ENCODE measurements around the gene GNAI2. TPM values are rescaled to one million over a fixed set of nuclear protein-coding genes. Genes with fewer than 3 reads are reported as not detected.
"Not testable (repeated sequence)": the region's sequence is repeated elsewhere in the genome, so short reads cannot be mapped to it uniquely, and the experiment has no call there.

GNAI2 gene
- total and polyA plus RNA-seq, 7 experiments from 2014 or later, result 225 to 527 (median 397) TPM

DNA sequence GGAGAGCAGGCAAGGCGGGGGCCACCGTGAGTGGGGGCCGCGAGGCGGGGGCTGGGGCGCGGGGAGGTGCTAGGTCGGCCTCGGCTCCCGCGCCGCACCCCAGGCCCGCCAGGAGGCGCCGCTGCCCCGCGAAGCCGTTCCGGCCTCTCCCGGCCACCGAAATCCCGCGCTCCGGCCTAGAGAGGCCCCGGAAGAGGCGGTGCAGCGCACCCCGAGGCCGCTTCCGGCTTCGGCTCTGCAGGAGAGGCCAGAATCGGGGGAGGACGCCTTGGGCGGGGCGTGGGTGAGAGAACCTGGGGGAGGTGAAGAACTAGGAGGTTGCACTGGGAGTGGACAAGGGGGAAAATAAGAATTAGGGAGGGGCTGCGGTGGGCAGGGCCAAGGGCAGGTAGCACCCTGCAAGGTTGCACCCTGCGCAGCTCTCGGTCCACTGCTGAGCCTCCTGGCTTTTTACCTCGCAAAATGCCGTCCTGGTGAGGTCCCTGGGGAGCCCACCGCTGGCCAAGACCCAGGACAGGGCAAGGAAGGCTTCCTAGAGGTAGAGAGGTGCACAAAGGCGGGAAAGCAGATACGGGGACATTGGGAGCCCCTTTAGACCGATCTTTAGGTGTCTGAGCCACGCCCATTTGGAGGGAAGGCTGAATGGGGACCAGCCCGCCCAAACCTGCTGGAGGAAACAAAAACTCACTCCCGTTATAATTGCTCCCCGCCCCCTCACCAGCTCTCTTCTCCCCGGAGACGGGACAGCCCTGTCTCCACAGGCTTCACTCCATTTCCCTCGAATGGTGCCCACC, 8.4 kb upstream of the GNAI2 start:
- peak; percentile 86 to 96 (median 91) for DNase-seq
- intact Hi-C loops (cut with micrococcal nuclease), result loop anchor here (1.0 to 5.0 kb wide), 10 partner anchors 8 to 555 kb away; partner anchors contain the start of genes IFRD2 (in 2 of the 2), INKA1 (in 2 of the 2), APEH (in 1 of the 2) and HYAL3 (in 1 of the 2)
- Histone ChIP-seq H3K4me1 (ENCODE audit: control insufficient read depth in 2 of 2, insufficient read depth in 2 of 2, low read length in 2 of 2) (peaks cover 9 to 12% of the 10 kb centered on the region in 2 donors), H3K36me3 (ENCODE audit: control insufficient read depth in 2 of 3, insufficient read depth in 3 of 3, low read length in 3 of 3) (no peaks in the 10 kb centered on the region), H3K27me3 (ENCODE audit: control insufficient read depth in 2 of 2, insufficient read depth in 2 of 2, low read length in 2 of 2) (no peaks in the 10 kb centered on the region), H3K27ac (ENCODE audit: low read depth, low read length) (peak overlapping the region; percentile 77), H3K9me3 (ENCODE audit: control insufficient read depth in 2 of 3, low read length in 3 of 3) (no peaks in the 10 kb centered on the region), H3K4me3 (ENCODE audit: low read length) (peak overlapping the region; percentile 88)
- CTCF ChIA-PET, result interaction anchor here (0.5 to 15.3 kb wide), 9 partner anchors 10 to 110 kb away, joined by 3 to 211 read pairs (median 10); partner anchors contain the start of genes GNAI2 and GNAT1
- peaks cover 0 to 2% (median 0%) of the 10 kb centered on the region in 11 donors for H3K9me3 Mint-ChIP-seq
- H3K4me3 Mint-ChIP-seq, result peak overlapping the region; percentile 89 to 98 (median 96)
- ATAC-seq, result peak; percentile 91
- no peaks in the 10 kb centered on the region for H3K36me3 Mint-ChIP-seq
- H3K27me3 Mint-ChIP-seq, result peaks cover 0 to 17% (median 0%) of the 10 kb centered on the region in 5 donors
- H3K27ac Mint-ChIP-seq, result peak overlapping the region; percentile 86 to 97 (median 93)
- POLR2A ChIA-PET, result interaction anchor here (0.6 to 14.8 kb wide), 5 partner anchors 15 to 340 kb away, joined by 3 to 253 read pairs (median 3); partner anchors contain the start of genes GNAI2, HYAL3, IFRD2 and NAA80
- H3K4me1 Mint-ChIP-seq, result peaks cover 16 to 36% (median 34%) of the 10 kb centered on the region in 7 donors

DNA sequence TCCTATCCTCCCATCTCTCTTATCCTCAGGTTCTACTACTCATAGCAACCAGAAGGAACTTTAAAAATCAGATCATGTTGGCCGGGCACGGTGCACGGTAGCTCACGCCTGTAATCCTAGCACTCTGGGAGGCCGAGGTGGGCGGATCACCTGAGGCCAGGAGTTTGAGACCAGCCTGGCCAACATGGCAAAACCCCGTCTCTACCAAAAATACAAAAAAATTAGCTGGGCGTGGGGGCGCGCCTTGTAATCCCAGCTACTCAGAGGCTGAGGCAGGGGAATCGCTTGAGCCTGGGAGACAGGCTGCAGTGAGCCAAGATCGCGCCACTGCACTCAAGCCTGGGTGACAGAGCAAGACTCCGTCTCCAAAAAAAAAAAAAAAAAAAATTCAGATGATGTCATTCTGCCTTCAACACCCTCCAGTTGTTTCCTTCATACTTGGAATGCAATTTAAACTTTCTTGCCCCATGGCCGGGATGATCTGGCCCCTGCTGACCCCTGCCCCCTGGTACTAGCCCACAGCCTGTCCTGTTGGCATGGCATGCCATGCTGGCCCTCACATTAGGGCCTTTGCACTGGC, 7.7 kb upstream of the GNAI2 start:
- H3K36me3 Mint-ChIP-seq; DNase-seq; ATAC-seq; H3K9me3 Mint-ChIP-seq; H3K9me3 ChIP-seq (ENCODE audit: control insufficient read depth in 2 of 3, low read length in 3 of 3); H3K36me3 ChIP-seq (ENCODE audit: control insufficient read depth in 2 of 3, insufficient read depth in 3 of 3, low read length in 3 of 3); H3K27me3 ChIP-seq (ENCODE audit: control insufficient read depth in 2 of 2, insufficient read depth in 2 of 2, low read length in 2 of 2): not testable (repeated sequence)
- Mint-ChIP-seq H3K27ac (peak overlapping the region; percentile 86 to 95 (median 93)), H3K4me3 (peak overlapping the region; percentile 89 to 98 (median 96)), H3K4me1 (peaks cover 16 to 40% (median 35%) of the 10 kb centered on the region in 7 donors), H3K27me3 (peaks cover 0 to 15% (median 0%) of the 10 kb centered on the region in 5 donors)
- Histone ChIP-seq H3K4me3 (ENCODE audit: low read length) (peak overlapping the region; percentile 88), H3K27ac (ENCODE audit: low read depth, low read length) (peak overlapping the region; percentile 77), H3K4me1 (ENCODE audit: control insufficient read depth in 2 of 2, insufficient read depth in 2 of 2, low read length in 2 of 2) (peaks cover 9 to 12% of the 10 kb centered on the region in 2 donors)
- ChIA-PET POLR2A (interaction anchor here (0.6 to 14.8 kb wide), 6 partner anchors 15 to 120 kb away, joined by 3 to 253 read pairs (median 4); partner anchors contain the start of genes GNAI2, HYAL3, IFRD2 and NAA80), CTCF (interaction anchor here (0.9 to 15.3 kb wide), 5 partner anchors 9 to 91 kb away, joined by 3 to 211 read pairs (median 31); partner anchors contain the start of genes GNAI2 and GNAT1)
- intact Hi-C loops (cut with micrococcal nuclease), result loop anchor here (5.0 kb wide), 2 partner anchors 426 to 556 kb away; partner anchors contain the start of genes INKA1 (in 2 of the 2) and APEH (in 1 of the 2)

- peaks cover 9 to 12% of the 10 kb centered on the region in 2 donors for H3K4me1 ChIP-seq (ENCODE audit: control insufficient read depth in 2 of 2, insufficient read depth in 2 of 2, low read length in 2 of 2)
- ChIA-PET POLR2A (interaction anchor here (0.6 to 14.8 kb wide), 4 partner anchors 13 to 1769 kb away, joined by 3 to 253 read pairs (median 8); partner anchors contain the start of gene GNAI2), CTCF (interaction anchor here (8.3 to 15.3 kb wide), 2 partner anchors 15 to 36 kb away, joined by 108 to 211 read pairs; partner anchors contain the start of gene GNAT1)
- H3K27me3 ChIP-seq (ENCODE audit: control insufficient read depth in 2 of 2, insufficient read depth in 2 of 2, low read length in 2 of 2), result no peaks in the 10 kb centered on the region
- H3K4me3 ChIP-seq (ENCODE audit: low read length), result no peak overlapping the region
- Mint-ChIP-seq H3K27me3 (peaks cover 0 to 11% (median 0%) of the 10 kb centered on the region in 5 donors), H3K27ac (peak overlapping the region in 3 of 9 donors; percentile 5 to 76 (median 38)), H3K4me1 (peaks cover 16 to 45% (median 38%) of the 10 kb centered on the region in 7 donors), H3K9me3 (peaks cover 0 to 2% (median 0%) of the 10 kb centered on the region in 11 donors), H3K4me3 (peak overlapping the region in 4 of 10 donors; percentile 21 to 66 (median 32)), H3K36me3 (no peaks in the 10 kb centered on the region)
- H3K36me3 ChIP-seq (ENCODE audit: control insufficient read depth in 2 of 3, insufficient read depth in 3 of 3, low read length in 3 of 3), result no peaks in the 10 kb centered on the region
- ATAC-seq (no peak), DNase-seq (no peak)
- no peak overlapping the region for H3K27ac ChIP-seq (ENCODE audit: low read depth, low read length)
- intact Hi-C loops (cut with micrococcal nuclease), result loop anchor here (5.0 kb wide), 2 partner anchors 427 to 557 kb away; partner anchors contain the start of genes INKA1 (in 2 of the 2) and APEH (in 1 of the 2)
- no peaks in the 10 kb centered on the region for H3K9me3 ChIP-seq (ENCODE audit: control insufficient read depth in 2 of 3, low read length in 3 of 3)
Observed at GRCh38 chr3:50229490-50229889, 6.5 kb upstream of the GNAI2 start.

DNA sequence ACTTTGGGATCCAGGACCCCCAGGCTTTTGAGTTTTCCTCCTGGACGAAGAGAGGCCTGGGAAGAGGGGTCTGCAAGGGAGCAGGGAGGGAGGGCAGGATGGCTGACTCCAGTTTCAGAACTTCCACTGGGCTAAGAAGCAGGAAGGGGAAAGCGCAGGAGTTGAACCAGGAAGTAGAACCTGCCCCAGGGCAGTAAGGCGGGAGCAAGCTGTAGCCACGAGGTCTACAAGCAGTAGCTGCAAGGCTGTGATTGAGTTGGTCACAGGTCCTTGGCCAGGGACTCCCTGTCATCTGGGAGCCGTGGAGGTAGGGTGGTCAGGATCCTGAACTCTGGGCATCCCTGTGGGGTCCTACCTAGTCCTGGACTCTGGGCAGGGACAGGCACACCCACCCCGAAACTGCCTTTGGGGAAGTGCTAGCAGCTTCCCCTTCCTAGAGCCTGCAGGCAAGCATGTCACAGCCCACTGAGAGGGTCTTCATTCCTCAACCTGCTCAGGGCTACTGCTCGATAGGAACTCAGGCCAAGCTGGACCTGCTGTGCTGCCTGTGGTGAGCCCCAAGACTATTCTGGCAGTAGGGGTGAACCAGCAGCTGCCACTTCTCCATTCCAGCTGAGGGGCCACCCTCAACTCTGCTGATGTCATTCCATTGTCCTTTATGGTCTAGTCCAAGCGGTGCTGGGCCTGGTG, 5.8 kb upstream of the GNAI2 start:
- intact Hi-C loops (cut with micrococcal nuclease), result no loop called here
- no peak overlapping the region for H3K4me3 ChIP-seq (ENCODE audit: low read length)
- H3K27me3 ChIP-seq (ENCODE audit: control insufficient read depth in 2 of 2, insufficient read depth in 2 of 2, low read length in 2 of 2), result no peaks in the 10 kb centered on the region
- Mint-ChIP-seq H3K36me3 (no peaks in the 10 kb centered on the region), H3K27ac (peak overlapping the region in 2 of 9 donors; percentile 34 to 76), H3K4me1 (peaks cover 16 to 43% (median 34%) of the 10 kb centered on the region in 7 donors), H3K9me3 (peaks cover 0 to 2% (median 0%) of the 10 kb centered on the region in 11 donors), H3K4me3 (no peak overlapping the region), H3K27me3 (peaks cover 0 to 5% (median 0%) of the 10 kb centered on the region in 5 donors)
- ATAC-seq (no peak), DNase-seq (no peak)
- peaks cover 11 to 18% of the 10 kb centered on the region in 2 donors for H3K4me1 ChIP-seq (ENCODE audit: control insufficient read depth in 2 of 2, insufficient read depth in 2 of 2, low read length in 2 of 2)
- no peak overlapping the region for H3K27ac ChIP-seq (ENCODE audit: low read depth, low read length)
- CTCF ChIA-PET, result interaction anchor here (0.6 to 15.3 kb wide), 4 partner anchors 14 to 156 kb away, joined by 3 to 211 read pairs (median 56); partner anchors contain the start of gene GNAT1
- no peaks in the 10 kb centered on the region for H3K36me3 ChIP-seq (ENCODE audit: control insufficient read depth in 2 of 3, insufficient read depth in 3 of 3, low read length in 3 of 3)
- H3K9me3 ChIP-seq (ENCODE audit: control insufficient read depth in 2 of 3, low read length in 3 of 3), result no peaks in the 10 kb centered on the region
- POLR2A ChIA-PET, result interaction anchor here (14.8 kb wide), 1 partner anchor 13 kb away, joined by 253 read pairs; the partner anchor contains the start of gene GNAI2

DNA sequence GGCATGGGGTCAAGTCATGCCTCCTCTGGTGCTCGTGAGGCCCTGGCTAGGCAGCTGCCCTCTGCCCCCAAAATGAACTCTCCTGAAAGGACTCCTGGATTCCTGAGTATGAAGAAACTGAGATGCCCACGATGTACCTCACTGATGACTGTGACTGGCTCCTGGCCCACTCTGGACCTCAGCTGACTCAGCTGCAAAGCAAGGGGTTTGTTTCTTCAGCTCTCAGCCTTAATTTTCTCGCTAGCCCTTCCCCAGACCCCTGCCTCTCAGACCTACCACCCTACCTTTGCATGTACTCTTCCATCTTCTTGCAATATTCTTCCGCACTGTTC, 5.2 kb upstream of the GNAI2 start:
- ChIA-PET CTCF (interaction anchor here (0.6 to 15.3 kb wide), 4 partner anchors 13 to 156 kb away, joined by 3 to 211 read pairs (median 56); partner anchors contain the start of gene GNAT1), POLR2A (interaction anchor here (14.8 kb wide), 1 partner anchor 12 kb away, joined by 253 read pairs; the partner anchor contains the start of gene GNAI2)
- Histone ChIP-seq H3K27me3 (ENCODE audit: control insufficient read depth in 2 of 2, insufficient read depth in 2 of 2, low read length in 2 of 2) (no peaks in the 10 kb centered on the region), H3K4me1 (ENCODE audit: control insufficient read depth in 2 of 2, insufficient read depth in 2 of 2, low read length in 2 of 2) (peaks cover 14 to 21% of the 10 kb centered on the region in 2 donors), H3K4me3 (ENCODE audit: low read length) (no peak overlapping the region), H3K9me3 (ENCODE audit: control insufficient read depth in 2 of 3, low read length in 3 of 3) (no peaks in the 10 kb centered on the region), H3K36me3 (ENCODE audit: control insufficient read depth in 2 of 3, insufficient read depth in 3 of 3, low read length in 3 of 3) (no peaks in the 10 kb centered on the region), H3K27ac (ENCODE audit: low read depth, low read length) (no peak overlapping the region)
- Mint-ChIP-seq H3K27me3 (peaks cover 0 to 2% (median 0%) of the 10 kb centered on the region in 5 donors), H3K36me3 (no peaks in the 10 kb centered on the region), H3K4me3 (peak overlapping the region in 1 of 10 donors; percentile 35), H3K9me3 (peaks cover 0 to 2% (median 0%) of the 10 kb centered on the region in 11 donors), H3K27ac (peak overlapping the region in 2 of 9 donors; percentile 19 to 34), H3K4me1 (peaks cover 16 to 44% (median 36%) of the 10 kb centered on the region in 7 donors)
- intact Hi-C loops (cut with micrococcal nuclease), result no loop called here
- DNase-seq (no peak), ATAC-seq (no peak)

All from naive thymus-derived CD4-positive, alpha-beta T cell (primary cell).